Esophagus squamous epithelium (tissue), 5 donors: ENCODE measurements around the gene CELSR1. TPM values are rescaled to one million over a fixed set of nuclear protein-coding genes. Genes with fewer than 3 reads are reported as not detected.

Experiments used
- DNase-seq: peaks from one replicate; lab custom pipeline; 2025; lab: John Stamatoyannopoulos, UW
- H3K27ac ChIP-seq, 4 donors: fragments of 200-600 bp; sonication (generic); one replicate each; pipeline ENCODE4 v1.5.1; 2016 to 2019; ENCODE audit warnings: mild to moderate bottlenecking in 1 of 4
- H3K27me3 ChIP-seq, 4 donors: fragments of 200-600 bp; sonication (generic); 1 replicate in 3 of 4; 2 replicates in 1 of 4; pipeline versions ENCODE4 v1.5.1 to v1.6.0; 2017 to 2021; ENCODE audit warnings: antibody characterized with exemption in 1 of 4
- H3K36me3 ChIP-seq, 3 donors: fragments of 200-600 bp; sonication (generic); one replicate each; pipeline ENCODE4 v1.5.1; 2016 to 2019
- H3K4me1 ChIP-seq, 3 donors: fragments of 200-600 bp; sonication (generic); one replicate each; pipeline ENCODE4 v1.5.1; 2017 to 2019
- H3K4me3 ChIP-seq, 4 donors: fragments of 200-600 bp; sonication (generic); 1 replicate in 3 of 4; 2 replicates in 1 of 4; pipeline ENCODE4 v1.5.1; 2016 to 2019; ENCODE audit warnings: mild to moderate bottlenecking in 2 of 4, moderate library complexity in 1 of 4
- H3K9me3 ChIP-seq, 3 donors: fragments of 200-600 bp; sonication (generic); one replicate each; pipeline ENCODE4 v1.5.1; 2016 to 2019
- CTCF ChIP-seq, 6 experiments: fragments of 450-650 bp in 4 of 6; fragments of 200-600 bp in 2 of 6; sonication (generic) in 2 of 6; IDR thresholded peaks; one replicate each; pipeline ENCODE4 v1.5.1; 2016 to 2019; ENCODE audit warnings: antibody characterized with exemption in 6 of 6, mild to moderate bottlenecking in 4 of 6, moderate library complexity in 4 of 6
- POLR2A ChIP-seq, 4 donors: fragments of 450-650 bp; IDR thresholded peaks; one replicate each; pipeline ENCODE4 v1.6.1; 2017; ENCODE audit warnings: antibody characterized with exemption in 4 of 4, mild to moderate bottlenecking in 4 of 4, moderate library complexity in 3 of 4
- WGBS, 2 donors: methylation state at CpG; one replicate each; pipeline ENCODE4 v1.1.5; 2018; 5-methylcytosine and 5-hydroxymethylcytosine counted together
- intact Hi-C: fragments of 100-400 bp; cut with DNase I; formaldehyde crosslinking; loops from one replicate; pipeline ENCODE4 v1.15.0; 2022
- total RNA-seq, 4 donors: library from RNA; depleted of rRNA; stranded (reverse); fragments of >200 nt; gene quantifications; one replicate each; pipeline ENCODE4 v1.1.0, GENCODE V29; 2016
- donor health status: DM: yes; HTN: yes; CAD: no.

CELSR1 gene
- total RNA-seq, 4 donors from 2014 or later, result 38.7 to 50.6 (median 43.7) TPM

GRCh38 chr22:46578251-46578823, 40.9 kb upstream of the CELSR1 start:
- no CpG with 5 or more reads among the region's 9 CpGs for WGBS, 2 donors
- intact Hi-C loops, result no loop called here
- DNase-seq, result no peak

GRCh38 chr22:46577368-46578249, 40.2 kb upstream of the CELSR1 start:
- Histone ChIP-seq H3K27ac (peak overlapping the region; percentile 84 to 89 (median 88)), H3K36me3 (no peaks in the 10 kb centered on the region), H3K9me3 (no peaks in the 10 kb centered on the region), H3K4me1 (peaks cover 56 to 77% (median 62%) of the 10 kb centered on the region in 3 donors), H3K4me3 (peak overlapping the region; percentile 63 to 88 (median 78)), H3K27me3 (no peaks in the 10 kb centered on the region)
- DNase-seq, result no peak
- no peak for TF ChIP-seq POLR2A (IDR thresholded peaks at IDR 0.05)
- TF ChIP-seq CTCF (IDR thresholded peaks at IDR 0.05), result no peak
- intact Hi-C loops, result no loop called here
- WGBS, 2 donors, result 4 to 17% methylated on average over 2 to 5 of the region's 65 CpGs

More at GRCh38 chr22:46578251-46578823, 40.9 kb upstream of the CELSR1 start:
- Histone ChIP-seq H3K9me3 (no peaks in the 10 kb centered on the region), H3K27ac (peak overlapping the region; percentile 84 to 89 (median 88)), H3K36me3 (no peaks in the 10 kb centered on the region), H3K27me3 (no peaks in the 10 kb centered on the region), H3K4me3 (peak overlapping the region; percentile 63 to 88 (median 78)), H3K4me1 (peaks cover 56 to 85% (median 62%) of the 10 kb centered on the region in 3 donors)
- no peak for TF ChIP-seq CTCF (IDR thresholded peaks at IDR 0.05)
- no peak for TF ChIP-seq POLR2A (IDR thresholded peaks at IDR 0.05)

DNA sequence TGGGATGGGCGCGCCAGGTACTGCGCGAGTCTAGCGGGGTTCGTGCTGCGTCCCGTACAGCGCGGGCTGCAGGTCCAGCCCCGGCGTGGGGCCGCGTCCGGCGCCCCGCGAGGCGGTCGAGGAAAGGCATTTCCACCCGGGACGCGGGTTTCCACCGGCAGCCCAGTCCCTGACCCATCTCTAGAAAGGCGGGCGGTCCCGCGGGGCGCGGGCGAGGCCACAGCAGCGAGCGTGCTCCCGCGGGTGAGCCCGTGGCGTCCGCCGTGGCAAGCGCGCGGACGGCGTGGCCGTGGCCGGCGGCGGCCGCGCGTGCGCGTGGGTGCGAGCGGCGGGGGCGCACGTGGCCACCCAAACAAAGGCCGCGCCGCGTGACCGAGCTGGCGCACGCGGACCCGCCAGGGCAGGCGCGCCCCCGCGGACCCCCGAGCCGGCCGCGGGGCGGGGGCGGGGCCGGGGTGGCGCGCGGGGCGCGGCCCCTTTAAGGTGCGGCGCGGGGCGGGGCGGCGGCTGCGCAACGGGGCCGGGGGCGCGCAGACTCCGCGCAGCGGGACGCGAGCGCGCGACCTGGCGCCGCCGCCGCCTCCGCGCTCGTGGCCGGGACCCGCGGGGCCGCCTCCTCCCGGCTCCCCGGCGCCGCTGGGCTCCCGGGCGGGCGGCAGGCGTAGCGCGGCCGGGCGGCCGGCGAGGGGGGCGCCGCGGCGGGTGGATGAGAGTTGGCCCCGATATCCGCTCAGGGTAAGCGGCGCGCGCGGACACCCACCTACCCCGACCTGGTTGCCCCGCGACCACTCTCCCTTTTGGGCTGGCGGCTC, 39.3 kb upstream of the CELSR1 start:
- TF ChIP-seq POLR2A (IDR thresholded peaks at IDR 0.05) (no peak), CTCF (IDR thresholded peaks at IDR 0.05) (no peak)
- no peak for DNase-seq
- WGBS, 2 donors, result 0% methylated on average over 8 of the region's 142 CpGs; no CpG with 5 or more reads in 1 of the 2 donors

GRCh38 chr22:46575911-46576555, 38.6 kb upstream of the CELSR1 start:
- H3K27ac ChIP-seq, result peak overlapping the region; percentile 74 to 88 (median 83)
- intact Hi-C loops, result no loop called here
- H3K4me1 ChIP-seq, result peaks cover 46 to 62% (median 49%) of the 10 kb centered on the region in 3 donors
- no peaks in the 10 kb centered on the region for H3K27me3 ChIP-seq
- no peak for DNase-seq
- no peak for TF ChIP-seq POLR2A (IDR thresholded peaks at IDR 0.05)
- no peak for TF ChIP-seq CTCF (IDR thresholded peaks at IDR 0.05)
- WGBS, 2 donors, result 60 to 61% methylated on average over 1 to 5 of the region's 10 CpGs
- peak overlapping the region; percentile 31 to 88 (median 68) for H3K4me3 ChIP-seq
- H3K9me3 ChIP-seq, result peaks cover 0 to 14% (median 8%) of the 10 kb centered on the region in 3 donors
- H3K36me3 ChIP-seq, result no peaks in the 10 kb centered on the region

More for the DNA sequence above, 39.3 kb upstream of the CELSR1 start:
- peaks cover 53 to 69% (median 56%) of the 10 kb centered on the region in 3 donors for H3K4me1 ChIP-seq
- peak overlapping the region; percentile 63 to 88 (median 78) for H3K4me3 ChIP-seq
- H3K36me3 ChIP-seq, result no peaks in the 10 kb centered on the region
- peaks cover 0 to 7% (median 7%) of the 10 kb centered on the region in 3 donors for H3K9me3 ChIP-seq
- peak overlapping the region; percentile 84 to 89 (median 88) for H3K27ac ChIP-seq
- H3K27me3 ChIP-seq, result no peaks in the 10 kb centered on the region
- intact Hi-C loops, result no loop called here
